GM20000 (cell line): ENCODE results near the gene GGNBP2.

ENCODE experiments used
- DNase-seq: peaks from one replicate; pipeline ENCODE4 v3.0.0; 2012; ENCODE audit warnings: low spot score
- CTCF ChIP-seq: IDR thresholded peaks from 2 replicates; pipeline ENCODE4 v1.5.1; 2012; ENCODE audit warnings: mild to moderate bottlenecking, control low read depth; ENCODE audit errors: extremely low read depth, missing control alignments

Gene GGNBP2

GRCh38 chr17:36632916-36633771, 88.4 kb downstream of the GGNBP2 start:
- DNase-seq = no peak
- TF ChIP-seq CTCF = no peak
